AML-193 (cell line): ENCODE measurements around the gene PTPN3.

Source experiments
- DNase-seq, 2 experiments: peaks; one replicate each; lab custom pipeline; 2025; lab: John Stamatoyannopoulos, UW

Gene PTPN3

GRCh38 chr9:109421026-109421970, 76.8 kb downstream of the PTPN3 start:
- DNase-seq, result no peak

- DNase-seq, result no peak
Measured at GRCh38 chr9:109419531-109419930, 78.6 kb downstream of the PTPN3 start.

- no peak for DNase-seq
Measured at GRCh38 chr9:109418827-109419226, 79.3 kb downstream of the PTPN3 start.

- no peak for DNase-seq
Measured at GRCh38 chr9:109417585-109418544, 80.2 kb downstream of the PTPN3 start.

- DNase-seq, result no peak
Measured at GRCh38 chr9:109417054-109417453, 81.1 kb downstream of the PTPN3 start.

- DNase-seq, result no peak
Measured at GRCh38 chr9:109416135-109416706, 81.9 kb downstream of the PTPN3 start.

- DNase-seq, result no peak
Measured at GRCh38 chr9:109414125-109414785, 83.9 kb downstream of the PTPN3 start.

GRCh38 chr9:109411798-109412352, 86.2 kb downstream of the PTPN3 start:
- DNase-seq, result peak; percentile 8 to 24

- DNase-seq, result peak; percentile 8 to 27
Measured at GRCh38 chr9:109411069-109411761, 86.9 kb downstream of the PTPN3 start.

GRCh38 chr9:109409773-109410397, 88.2 kb downstream of the PTPN3 start:
- no peak for DNase-seq

GRCh38 chr9:109408759-109409462, 89.2 kb downstream of the PTPN3 start:
- DNase-seq, result no peak

GRCh38 chr9:109403766-109404320, 94.3 kb downstream of the PTPN3 start:
- DNase-seq, result no peak

GRCh38 chr9:109403116-109403515, 95.0 kb downstream of the PTPN3 start:
- DNase-seq, result no peak

GRCh38 chr9:109401990-109402318, 96.2 kb downstream of the PTPN3 start:
- no peak for DNase-seq

- peak; percentile 25 to 37 for DNase-seq
Measured at GRCh38 chr9:109401169-109401989, 96.7 kb downstream of the PTPN3 start.

- DNase-seq, result no peak
Measured at GRCh38 chr9:109399258-109399767, 98.8 kb downstream of the PTPN3 start.

GRCh38 chr9:109391176-109391575, 106.9 kb downstream of the PTPN3 start:
- DNase-seq, result no peak

- no peak for DNase-seq
Measured at GRCh38 chr9:109387856-109388255, 110.3 kb downstream of the PTPN3 start.
